NT2/D1 (cell line): ENCODE measurements around the gene IKZF2.

ENCODE experiments used
- DNase-seq: peaks from one replicate; pipeline ENCODE4 v3.0.0-alpha.2; 2011; ENCODE audit warnings: low read depth, low spot score
- H3K27me3 ChIP-seq: 2 replicates; pipeline ENCODE4 v1.6.0; 2011; ENCODE audit warnings: mild to moderate bottlenecking; ENCODE audit not compliant: insufficient read length, insufficient read depth
- H3K36me3 ChIP-seq: 2 replicates; pipeline ENCODE4 v1.6.1; 2011; ENCODE audit warnings: mild to moderate bottlenecking, low read length, mixed read lengths; ENCODE audit not compliant: insufficient read depth, insufficient read length
- H3K4me1 ChIP-seq: 2 replicates; pipeline ENCODE4 v1.5.1; 2011; ENCODE audit not compliant: insufficient read depth, insufficient read length
- H3K4me3 ChIP-seq: 2 replicates; pipeline ENCODE4 v1.5.1; 2011; ENCODE audit warnings: low read depth; ENCODE audit not compliant: insufficient read length
- H3K9ac ChIP-seq: 2 replicates; pipeline ENCODE4 v1.6.0; 2011; ENCODE audit warnings: low read depth; ENCODE audit not compliant: insufficient read length
- H3K9me3 ChIP-seq: 2 replicates; pipeline ENCODE4 v1.5.1; 2011; ENCODE audit warnings: mild to moderate bottlenecking, low read length; ENCODE audit not compliant: insufficient read depth
- SUZ12 ChIP-seq: IDR thresholded peaks from 2 replicates; pipeline ENCODE4 v1.6.1; 2011; ENCODE audit not compliant: insufficient read length, insufficient read depth; ENCODE audit errors: extremely low read depth
- YY1 ChIP-seq: IDR thresholded peaks from 2 replicates; pipeline ENCODE4 v1.6.1; 2011; ENCODE audit not compliant: insufficient read length, insufficient read depth
- ZNF274 ChIP-seq: IDR thresholded peaks from 2 replicates; pipeline ENCODE4 v1.6.1; 2011; ENCODE audit warnings: mild to moderate bottlenecking, low read depth, low read length

Gene IKZF2

GRCh38 chr2:212995920-212996319 lies 155.5 kb downstream of the IKZF2 start:
- no peak for DNase-seq
- Histone ChIP-seq H3K4me1 (no peaks in the 10 kb centered on the region), H3K36me3 (no peaks in the 10 kb centered on the region), H3K4me3 (no peak overlapping the region), H3K9me3 (no peaks in the 10 kb centered on the region), H3K27me3 (no peaks in the 10 kb centered on the region), H3K9ac (no peak overlapping the region)
- no peak for TF ChIP-seq YY1
- no peak for TF ChIP-seq ZNF274
- TF ChIP-seq SUZ12 = no peak

- no peak overlapping the region for H3K4me3 ChIP-seq
- H3K9me3 ChIP-seq = no peaks in the 10 kb centered on the region
- no peaks in the 10 kb centered on the region for H3K36me3 ChIP-seq
- no peaks in the 10 kb centered on the region for H3K4me1 ChIP-seq
- H3K27me3 ChIP-seq = no peaks in the 10 kb centered on the region
- no peak overlapping the region for H3K9ac ChIP-seq
- no peak for DNase-seq
- TF ChIP-seq SUZ12 (no peak), YY1 (no peak), ZNF274 (no peak)
Measured at GRCh38 chr2:212994976-212995375, 156.4 kb downstream of the IKZF2 start.

GRCh38 chr2:212991120-212991519 lies 160.3 kb downstream of the IKZF2 start:
- H3K27me3 ChIP-seq = no peaks in the 10 kb centered on the region

GRCh38 chr2:212990697-212991096 lies 160.7 kb downstream of the IKZF2 start:
- H3K9me3 ChIP-seq = no peaks in the 10 kb centered on the region
- H3K9ac ChIP-seq = no peak overlapping the region
- DNase-seq = no peak
- H3K4me1 ChIP-seq = no peaks in the 10 kb centered on the region
- TF ChIP-seq ZNF274 (no peak), YY1 (no peak), SUZ12 (no peak)
- no peaks in the 10 kb centered on the region for H3K36me3 ChIP-seq
- no peak overlapping the region for H3K4me3 ChIP-seq
- no peaks in the 10 kb centered on the region for H3K27me3 ChIP-seq

More at GRCh38 chr2:212991120-212991519, 160.3 kb downstream of the IKZF2 start:
- H3K4me3 ChIP-seq = no peak overlapping the region
- no peak overlapping the region for H3K9ac ChIP-seq
- no peaks in the 10 kb centered on the region for H3K36me3 ChIP-seq
- no peak for DNase-seq
- H3K4me1 ChIP-seq = no peaks in the 10 kb centered on the region
- TF ChIP-seq YY1 (no peak), ZNF274 (no peak), SUZ12 (no peak)
- H3K9me3 ChIP-seq = no peaks in the 10 kb centered on the region

- Histone ChIP-seq H3K4me3 (no peak overlapping the region), H3K4me1 (no peaks in the 10 kb centered on the region), H3K9me3 (no peaks in the 10 kb centered on the region), H3K27me3 (no peaks in the 10 kb centered on the region), H3K9ac (no peak overlapping the region), H3K36me3 (no peaks in the 10 kb centered on the region)
- TF ChIP-seq SUZ12 = no peak
- TF ChIP-seq ZNF274 = no peak
- TF ChIP-seq YY1 = no peak
- no peak for DNase-seq
Measured at GRCh38 chr2:212987492-212987891, 163.9 kb downstream of the IKZF2 start.

- TF ChIP-seq YY1 (no peak), ZNF274 (no peak), SUZ12 (no peak)
- Histone ChIP-seq H3K27me3 (no peaks in the 10 kb centered on the region), H3K36me3 (no peaks in the 10 kb centered on the region)
Measured at GRCh38 chr2:212984129-212984528, 167.3 kb downstream of the IKZF2 start.

GRCh38 chr2:212979799-212980198 lies 171.6 kb downstream of the IKZF2 start:
- Histone ChIP-seq H3K4me3 (no peak overlapping the region), H3K9ac (no peak overlapping the region), H3K9me3 (no peaks in the 10 kb centered on the region), H3K36me3 (no peaks in the 10 kb centered on the region), H3K4me1 (no peaks in the 10 kb centered on the region), H3K27me3 (no peaks in the 10 kb centered on the region)
- DNase-seq = no peak
- TF ChIP-seq ZNF274 (no peak), SUZ12 (no peak), YY1 (no peak)

More at GRCh38 chr2:212984129-212984528, 167.3 kb downstream of the IKZF2 start:
- DNase-seq = no peak
- H3K4me3 ChIP-seq = no peak overlapping the region
- H3K4me1 ChIP-seq = no peaks in the 10 kb centered on the region
- no peaks in the 10 kb centered on the region for H3K9me3 ChIP-seq
- H3K9ac ChIP-seq = no peak overlapping the region
